Chondrocyte (in vitro differentiated cells): Measurements from ENCODE around the gene ITPK1. TPM values are rescaled to one million over a fixed set of nuclear protein-coding genes. Genes with fewer than 3 reads are reported as not detected.

Source experiments
- DNase-seq: peaks from one replicate; pipeline ENCODE4 v3.0.0; 2021; ENCODE audit warnings: mixed read lengths, low spot score
- H3K27ac Mint-ChIP-seq: one replicate; pipeline ENCODE4 v1.8.0; 2021; ENCODE audit warnings: mild to moderate bottlenecking, moderate library complexity, mixed read lengths; ENCODE audit not compliant: unreplicated experiment
- H3K27me3 Mint-ChIP-seq: 2 replicates; pipeline ENCODE4 v1.8.0; 2021; ENCODE audit warnings: low read depth, mixed read lengths
- H3K36me3 Mint-ChIP-seq: 2 replicates; pipeline ENCODE4 v1.8.0; 2021; ENCODE audit warnings: low read depth, mixed read lengths
- H3K4me1 Mint-ChIP-seq: 2 replicates; pipeline ENCODE4 v1.8.0; 2021; ENCODE audit warnings: low read depth, mild to moderate bottlenecking, mixed read lengths
- H3K4me3 Mint-ChIP-seq: one replicate; pipeline ENCODE4 v1.8.0; 2021; ENCODE audit warnings: mild to moderate bottlenecking, moderate library complexity, mixed read lengths; ENCODE audit not compliant: unreplicated experiment
- H3K9me3 Mint-ChIP-seq: 2 replicates; pipeline ENCODE4 v1.8.0; 2021; ENCODE audit warnings: low read depth, mixed read lengths
- CTCF ChIP-seq: fragments of 200-600 bp; sonication (generic); IDR thresholded peaks from 2 replicates; pipeline ENCODE4 v1.5.0; 2021; ENCODE audit warnings: antibody characterized with exemption, mild to moderate bottlenecking, moderate library complexity
- total RNA-seq: library from RNA; stranded (reverse); gene quantifications from 3 replicates; pipeline ENCODE4 v1.2.1, GENCODE V29; 2021

The ITPK1 gene
- total RNA-seq, 1 donor from 2014 or later: 27.7 TPM

GRCh38 chr14:93044556-93044955 is 71.2 kb downstream of the ITPK1 start:
- H3K9me3 Mint-ChIP-seq: no peaks in the 10 kb centered on the region

GRCh38 chr14:93044121-93044520 is 71.6 kb downstream of the ITPK1 start:
- Mint-ChIP-seq H3K4me3 (no peak overlapping the region), H3K27me3 (no peaks in the 10 kb centered on the region), H3K36me3 (peaks cover 1% of the 10 kb centered on the region), H3K27ac (peak overlapping the region; percentile 13), H3K9me3 (no peaks in the 10 kb centered on the region), H3K4me1 (peaks cover 63% of the 10 kb centered on the region)
- TF ChIP-seq CTCF: no peak
- no peak for DNase-seq

More at GRCh38 chr14:93044556-93044955, 71.2 kb downstream of the ITPK1 start:
- Mint-ChIP-seq H3K4me3 (no peak overlapping the region), H3K36me3 (peaks cover 1% of the 10 kb centered on the region), H3K4me1 (peaks cover 63% of the 10 kb centered on the region), H3K27me3 (no peaks in the 10 kb centered on the region), H3K27ac (no peak overlapping the region)
- TF ChIP-seq CTCF: no peak
- no peak for DNase-seq

DNA sequence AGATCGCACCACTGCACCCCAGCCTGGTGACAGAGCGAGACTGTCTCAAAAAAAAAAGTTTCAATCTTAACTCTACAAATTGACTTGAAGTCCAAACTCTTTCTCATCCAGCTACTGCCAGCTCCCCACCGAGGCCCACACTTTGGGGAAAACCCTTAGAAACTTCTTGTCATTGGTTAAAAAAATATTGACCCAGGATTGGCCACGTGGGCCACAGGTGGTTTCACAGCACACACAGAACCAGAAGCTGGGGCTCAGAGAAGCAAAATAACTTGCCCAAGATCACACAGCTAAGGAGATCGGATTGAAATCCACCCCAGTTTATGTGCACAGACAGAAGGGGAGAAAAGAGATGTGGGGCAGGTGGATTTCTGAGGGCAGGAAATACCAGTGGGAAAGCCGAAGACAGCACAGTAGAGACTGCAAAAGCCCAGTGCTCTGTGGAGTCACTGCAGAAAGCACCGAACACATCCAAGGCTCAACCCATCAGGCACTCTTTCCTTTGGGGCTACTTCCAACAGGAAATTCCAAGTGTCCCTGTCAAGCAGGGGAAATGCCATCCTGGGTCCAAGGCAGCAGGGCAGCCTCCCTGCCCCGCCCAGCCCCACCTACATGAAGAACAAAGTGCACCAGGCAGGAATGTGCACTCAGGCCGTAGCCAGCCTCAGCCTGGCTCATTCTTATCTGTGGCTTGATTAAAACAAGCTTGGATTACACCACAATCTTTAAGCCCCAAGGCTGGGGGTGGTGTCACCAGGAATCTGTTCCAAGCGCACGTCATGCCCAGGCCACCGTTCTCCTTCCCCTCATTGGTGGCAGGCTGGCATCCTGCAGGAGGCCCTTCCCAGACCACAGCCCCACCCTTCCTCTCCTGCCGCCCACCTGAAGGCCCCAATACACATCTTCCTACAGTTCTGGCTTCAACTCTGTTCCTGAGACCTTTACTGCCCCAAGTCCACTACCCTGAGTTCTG is 72.5 kb downstream of the ITPK1 start:
- H3K4me1 Mint-ChIP-seq: peaks cover 69% of the 10 kb centered on the region
- no peak for TF ChIP-seq CTCF
- no peak overlapping the region for H3K4me3 Mint-ChIP-seq
- H3K27me3 Mint-ChIP-seq: no peaks in the 10 kb centered on the region
- no peak for DNase-seq
- H3K9me3 Mint-ChIP-seq: no peaks in the 10 kb centered on the region
- peak overlapping the region; percentile 83 for H3K27ac Mint-ChIP-seq
- peaks cover 1% of the 10 kb centered on the region for H3K36me3 Mint-ChIP-seq

GRCh38 chr14:93041830-93042229 is 73.9 kb downstream of the ITPK1 start:
- Mint-ChIP-seq H3K9me3 (no peaks in the 10 kb centered on the region), H3K4me3 (no peak overlapping the region), H3K36me3 (peaks cover 1% of the 10 kb centered on the region), H3K27ac (no peak overlapping the region), H3K27me3 (no peaks in the 10 kb centered on the region), H3K4me1 (peaks cover 77% of the 10 kb centered on the region)
- no peak for TF ChIP-seq CTCF
- no peak for DNase-seq

GRCh38 chr14:93040982-93041381 is 74.7 kb downstream of the ITPK1 start:
- H3K27me3 Mint-ChIP-seq: no peaks in the 10 kb centered on the region
- DNase-seq: no peak
- peaks cover 1% of the 10 kb centered on the region for H3K36me3 Mint-ChIP-seq
- H3K9me3 Mint-ChIP-seq: no peaks in the 10 kb centered on the region
- no peak overlapping the region for H3K27ac Mint-ChIP-seq
- no peak for TF ChIP-seq CTCF
- H3K4me1 Mint-ChIP-seq: peaks cover 82% of the 10 kb centered on the region
- no peak overlapping the region for H3K4me3 Mint-ChIP-seq
